ENCODE results near the gene LGR5.

The LGR5 gene

DNA sequence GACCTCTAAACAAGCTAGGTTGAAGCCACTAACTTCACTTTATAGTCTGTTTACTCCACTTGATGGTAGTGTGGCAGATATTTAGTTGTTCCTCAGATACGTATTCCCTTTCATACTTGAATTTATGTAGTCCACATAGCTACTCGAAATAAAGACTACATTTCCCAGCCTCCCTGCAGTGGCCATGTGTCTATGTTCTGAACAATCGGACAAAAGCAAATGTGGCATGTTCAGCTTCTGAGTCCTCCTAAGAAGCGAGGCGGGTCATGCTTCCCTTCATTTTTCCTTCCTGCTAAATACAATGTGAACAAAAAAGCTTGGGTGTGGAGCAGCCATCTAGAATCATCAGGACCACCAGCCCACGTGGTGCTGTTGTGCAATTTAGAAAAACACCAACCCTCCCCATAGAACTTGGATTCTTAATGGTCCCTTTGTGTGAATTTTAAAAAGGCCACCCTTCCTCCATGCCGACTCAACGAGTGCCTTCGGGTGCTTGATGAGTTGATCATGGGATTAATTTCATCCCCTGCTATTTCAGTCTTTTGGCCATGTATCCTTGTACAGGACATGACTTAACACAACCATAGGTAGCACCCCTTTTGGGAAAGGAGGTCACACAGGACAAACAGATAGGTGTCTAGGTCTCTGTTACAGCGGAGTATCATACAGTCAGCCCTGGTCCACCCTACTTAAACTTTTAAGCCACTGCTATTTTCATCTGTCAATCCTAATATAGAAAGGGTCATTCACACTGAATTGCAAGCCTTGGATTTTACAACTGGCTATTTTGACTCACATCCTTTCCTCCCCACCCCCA is 163.4 kb downstream of the LGR5 start:
- no peak for DNase-seq

DNA sequence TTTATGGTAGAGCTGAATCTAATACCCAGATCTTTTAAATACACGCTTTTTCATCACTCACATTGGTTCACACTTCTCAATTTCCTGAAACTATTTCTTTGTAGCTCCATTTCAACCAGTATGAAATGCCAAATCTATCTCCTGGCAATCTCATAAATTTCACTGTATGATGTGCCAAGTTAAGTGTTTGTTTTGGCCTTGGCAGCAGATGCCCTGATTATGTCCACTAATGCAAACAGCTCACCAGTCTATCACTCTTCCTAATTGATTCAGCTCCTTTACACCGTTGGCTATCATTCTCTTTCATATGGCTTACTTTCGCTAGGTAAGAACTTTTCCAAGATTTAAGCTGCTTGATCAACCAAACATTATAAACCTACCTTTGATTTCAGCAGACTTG is 165.4 kb downstream of the LGR5 start:
- DNase-seq = no peak

DNA sequence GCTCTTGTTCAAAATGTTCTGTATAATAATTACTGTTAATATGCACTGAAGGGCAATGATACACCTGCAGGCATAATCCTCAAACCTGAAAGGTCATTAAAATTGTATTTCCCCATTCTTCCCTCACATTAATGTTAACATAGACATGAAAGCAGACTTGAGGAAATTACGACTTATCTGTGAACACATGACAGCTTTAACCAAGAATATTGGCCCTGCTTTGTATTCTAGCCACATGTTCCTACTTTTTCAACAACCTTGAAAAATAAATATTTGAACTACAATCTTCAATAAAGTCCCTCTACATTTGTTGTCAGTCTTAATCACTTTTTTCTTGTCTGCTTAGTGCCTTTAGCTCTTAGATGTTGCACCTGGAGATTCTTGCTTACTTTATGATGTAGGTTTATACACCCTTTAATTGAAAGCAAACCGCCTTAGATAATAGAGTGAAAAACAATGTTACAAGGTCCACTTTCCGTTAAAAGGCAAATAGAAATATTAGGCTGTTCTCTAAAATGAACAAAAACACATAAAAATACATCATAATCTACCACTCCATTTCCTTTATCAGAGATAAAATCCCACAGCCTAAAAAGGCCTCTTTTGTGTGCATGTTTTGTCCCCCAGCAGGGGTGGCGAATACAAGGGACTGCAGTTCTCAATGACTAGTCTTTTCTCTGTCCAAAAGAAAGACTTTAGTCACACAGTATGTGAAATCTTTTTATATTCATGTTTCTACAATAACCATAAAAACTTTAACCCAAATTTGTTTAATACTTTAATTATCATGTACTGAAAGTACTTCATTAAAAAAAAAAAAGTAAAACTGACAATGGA is 168.1 kb downstream of the LGR5 start:
- DNase-seq = no peak

- no peak for DNase-seq
These were observed 170.6 kb downstream of the LGR5 start for GRCh38 chr12:71610031-71610795.

DNA sequence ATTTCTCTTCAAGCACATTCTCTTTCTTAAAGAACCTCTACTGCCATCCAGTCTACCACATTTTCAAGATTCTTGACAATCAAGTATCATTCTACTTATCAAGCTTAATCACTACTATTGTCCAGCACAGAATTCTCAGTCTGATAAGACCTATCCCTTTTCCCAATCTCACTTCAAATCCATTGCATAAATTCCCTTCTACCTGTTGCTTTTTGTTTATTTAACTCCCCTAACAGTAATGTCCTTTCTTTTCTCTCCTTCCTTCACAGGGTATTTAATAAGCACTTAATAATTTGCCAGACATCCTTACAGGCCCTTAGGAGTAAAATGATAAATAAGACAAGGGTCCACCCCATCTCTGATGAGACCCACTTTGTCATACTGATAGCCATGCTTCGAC is 182.3 kb downstream of the LGR5 start:
- no peak for DNase-seq

DNA sequence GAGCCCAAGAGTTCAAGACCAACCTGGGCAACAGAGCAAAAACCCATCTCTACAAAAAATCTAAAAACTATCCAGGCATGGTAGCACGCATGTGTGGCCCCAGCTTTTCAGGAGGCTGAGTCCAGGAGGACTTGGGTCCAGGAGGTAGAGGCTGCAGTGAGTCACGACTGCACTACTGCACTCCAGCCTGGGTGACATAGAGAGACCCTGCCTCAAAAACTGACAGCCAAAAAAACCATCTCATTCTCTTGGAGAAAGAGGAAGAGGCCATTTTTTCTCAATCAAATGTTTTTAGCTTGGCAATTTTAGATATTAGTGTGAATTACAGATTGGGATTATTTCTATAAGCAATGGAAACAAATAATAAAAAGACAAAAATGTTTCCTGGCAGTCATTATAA is 185.9 kb downstream of the LGR5 start:
- no peak for DNase-seq

- DNase-seq = no peak
These were observed 186.5 kb downstream of the LGR5 start for GRCh38 chr12:71626098-71626497.

- DNase-seq = no peak
These were observed 187.2 kb downstream of the LGR5 start for GRCh38 chr12:71626768-71627167.

GRCh38 chr12:71627438-71628002 is 187.9 kb downstream of the LGR5 start:
- no peak for DNase-seq
